ENCODE results near the gene RNF14.

GRCh38 chr5:142032747-142033631, 64.1 kb downstream of the RNF14 start:
- TF ChIP-seq CTCF (conservative IDR thresholded peaks at IDR 0.05; ENCODE audit: low read depth, low read length), result no peak
- no peak for TF ChIP-seq EZH2 (IDR thresholded peaks at IDR 0.05; ENCODE audit: borderline replicate concordance, low read depth, low read length, poor library complexity, severe bottlenecking)
